Peyer's patch (tissue), 4 donors: ENCODE data around the gene ADAM12.

ENCODE experiments used
- POLR2A ChIP-seq, 2 donors: fragments of 450-650 bp; IDR thresholded peaks; one replicate each; pipeline ENCODE4 v1.5.1; 2017; ENCODE audit warnings: antibody characterized with exemption in 2 of 2, mild to moderate bottlenecking in 2 of 2, moderate library complexity in 2 of 2
- TF ChIP-seq, protein P1 (sequence below), 6 experiments: fragments of 450-650 bp in 4 of 6; fragments of 200-600 bp in 2 of 6; sonication (generic) in 1 of 6; IDR thresholded peaks; one replicate each; pipeline ENCODE4 v1.5.1; 2017 to 2019; ENCODE audit warnings: antibody characterized with exemption in 6 of 6, mild to moderate bottlenecking in 3 of 6, moderate library complexity in 1 of 6

GRCh38 chr10:126294451-126294850 is 93.8 kb downstream of the ADAM12 start:
- TF ChIP-seq, protein P1, sequence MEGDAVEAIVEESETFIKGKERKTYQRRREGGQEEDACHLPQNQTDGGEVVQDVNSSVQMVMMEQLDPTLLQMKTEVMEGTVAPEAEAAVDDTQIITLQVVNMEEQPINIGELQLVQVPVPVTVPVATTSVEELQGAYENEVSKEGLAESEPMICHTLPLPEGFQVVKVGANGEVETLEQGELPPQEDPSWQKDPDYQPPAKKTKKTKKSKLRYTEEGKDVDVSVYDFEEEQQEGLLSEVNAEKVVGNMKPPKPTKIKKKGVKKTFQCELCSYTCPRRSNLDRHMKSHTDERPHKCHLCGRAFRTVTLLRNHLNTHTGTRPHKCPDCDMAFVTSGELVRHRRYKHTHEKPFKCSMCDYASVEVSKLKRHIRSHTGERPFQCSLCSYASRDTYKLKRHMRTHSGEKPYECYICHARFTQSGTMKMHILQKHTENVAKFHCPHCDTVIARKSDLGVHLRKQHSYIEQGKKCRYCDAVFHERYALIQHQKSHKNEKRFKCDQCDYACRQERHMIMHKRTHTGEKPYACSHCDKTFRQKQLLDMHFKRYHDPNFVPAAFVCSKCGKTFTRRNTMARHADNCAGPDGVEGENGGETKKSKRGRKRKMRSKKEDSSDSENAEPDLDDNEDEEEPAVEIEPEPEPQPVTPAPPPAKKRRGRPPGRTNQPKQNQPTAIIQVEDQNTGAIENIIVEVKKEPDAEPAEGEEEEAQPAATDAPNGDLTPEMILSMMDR (IDR thresholded peaks at IDR 0.05), result no peak
- no peak for TF ChIP-seq POLR2A (IDR thresholded peaks at IDR 0.05)
